NT2/D1 (cell line): ENCODE measurements around the gene ZNF77.

Source experiments
- YY1 ChIP-seq: IDR thresholded peaks from 2 replicates; pipeline ENCODE4 v1.6.1; 2011; ENCODE audit not compliant: insufficient read length, insufficient read depth
- ZNF274 ChIP-seq: IDR thresholded peaks from 2 replicates; pipeline ENCODE4 v1.6.1; 2011; ENCODE audit warnings: mild to moderate bottlenecking, low read depth, low read length

DNA sequence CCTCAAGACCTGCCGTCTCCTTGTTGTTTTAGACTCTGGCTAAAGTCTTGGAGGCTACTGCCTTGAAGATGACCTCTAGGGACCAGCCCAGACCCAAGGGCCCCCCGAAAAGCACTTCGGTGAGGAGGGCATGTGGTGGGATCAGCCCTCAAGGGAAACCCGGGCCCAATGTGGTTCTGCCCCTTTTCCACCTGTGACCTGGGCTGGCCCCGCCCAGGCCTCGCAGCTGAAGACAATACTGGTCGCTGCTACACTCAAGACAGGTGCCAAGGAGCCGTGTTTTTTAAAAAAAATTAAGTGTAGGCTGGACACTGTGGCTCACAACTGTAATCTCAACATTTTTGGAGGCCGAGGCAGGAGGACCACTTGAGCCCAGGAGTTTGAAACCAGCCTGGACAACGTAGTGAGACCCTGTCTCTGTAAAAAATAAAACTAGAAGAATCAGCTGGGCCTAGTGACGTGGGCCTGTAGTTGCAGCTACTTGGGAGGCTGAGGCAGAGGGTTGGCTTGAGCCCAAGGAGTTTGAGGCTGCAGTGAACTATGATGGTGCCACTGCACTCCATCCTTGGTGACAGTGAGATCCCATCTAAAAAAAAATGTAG, 33.5 kb upstream of the ZNF77 start:
- TF ChIP-seq ZNF274 (no peak), YY1 (no peak)
